Psoas muscle (tissue), 8 donors: ENCODE results near the gene METTL22. TPM values are rescaled to one million over a fixed set of nuclear protein-coding genes. Genes with fewer than 3 reads are reported as not detected.

Source experiments
- ATAC-seq, 4 donors: fragments of 200-7000 bp; cut with Tn5 transposase; one replicate each; pipeline ENCODE4 v1.9.1; 2020; ENCODE audit warnings: moderate library complexity in 3 of 4, mild to moderate bottlenecking in 2 of 4
- DNase-seq, 2 donors: peaks; one replicate each; pipeline ENCODE4 v3.0.0-alpha.2; 2020
- H3K27ac ChIP-seq: fragments of 200-600 bp; one replicate; pipeline ENCODE4 v1.8.0; 2022
- H3K27me3 ChIP-seq, 3 donors: fragments of 200-600 bp in 1 of 3; one replicate each; pipeline versions ENCODE4 v1.6.1 to v1.8.0; 2013 to 2022; ENCODE audit warnings: low read length in 2 of 3, mild to moderate bottlenecking in 2 of 3, moderate library complexity in 1 of 3; ENCODE audit not compliant: insufficient read depth in 3 of 3
- H3K36me3 ChIP-seq, 2 donors: fragments of 200-600 bp in 1 of 2; one replicate each; pipeline versions ENCODE4 v1.6.1 to v1.8.0; 2013 to 2022; ENCODE audit warnings: low read depth in 1 of 2, mild to moderate bottlenecking in 1 of 2, moderate library complexity in 1 of 2; ENCODE audit not compliant: insufficient read depth in 1 of 2
- H3K4me1 ChIP-seq: fragments of 200-600 bp; one replicate; pipeline ENCODE4 v1.8.0; 2022
- H3K4me3 ChIP-seq: fragments of 200-600 bp; one replicate; pipeline ENCODE4 v1.8.0; 2022; ENCODE audit warnings: mild to moderate bottlenecking
- H3K9me3 ChIP-seq: fragments of 200-600 bp; one replicate; pipeline ENCODE4 v1.8.0; 2022
- WGBS, 3 donors: extraction: QIAGEN DNeasy Blood & Tissue Kit; methylation state at CpG; one replicate each; pipeline versions ENCODE4 v1.1.6 to v1.1.7; 2013; 5-methylcytosine and 5-hydroxymethylcytosine counted together
- intact Hi-C, 2 donors: fragments of 100-400 bp; cut with DNase I; formaldehyde crosslinking; loops; one replicate each; pipeline versions ENCODE4 v1.11.0 to v1.14.2; 2022
- polyA plus RNA-seq, 3 donors: library from polyadenylated mRNA; stranded (reverse); fragments of 200-250 nt; gene quantifications; one replicate each; pipeline ENCODE4 v1.2.3, GENCODE V29; 2013
- total RNA-seq, 4 donors: library from RNA; stranded (reverse); fragmentation: NEBNext Ultra II Directional in 2 of 4; extraction: Animal tissue kit (Norgen Biotek cat#: 25700) in 2 of 4; gene quantifications; one replicate each; pipeline versions ENCODE4 v1.2.1 to v1.2.4, GENCODE V29; 2021 to 2023
- TF ChIP-seq, protein P1 (sequence below): fragments of 200-600 bp; IDR thresholded peaks from one replicate; pipeline ENCODE4 v1.8.0; 2022; ENCODE audit warnings: antibody characterized with exemption
- donor health status: healthy with polysubstance abuse.
- donor health status: DM: no; HTN: no; CAD: no; lungs with moderate emphysema.
- donor health status: Bipolar disorder and iron deficiency.
- donor health status: healthy.
- donor health status: DM: yes; HTN: yes; CAD: no.
- donor health status: DM: no; HTN: no; CAD: no.
- donor health status: DM: no; HTN: no; CAD: no.
- donor health status: DM: yes; HTN: yes; CAD: no.

METTL22 gene
- total and polyA plus RNA-seq, 7 donors = 46.7 to 85.9 (median 71.5) TPM

DNA sequence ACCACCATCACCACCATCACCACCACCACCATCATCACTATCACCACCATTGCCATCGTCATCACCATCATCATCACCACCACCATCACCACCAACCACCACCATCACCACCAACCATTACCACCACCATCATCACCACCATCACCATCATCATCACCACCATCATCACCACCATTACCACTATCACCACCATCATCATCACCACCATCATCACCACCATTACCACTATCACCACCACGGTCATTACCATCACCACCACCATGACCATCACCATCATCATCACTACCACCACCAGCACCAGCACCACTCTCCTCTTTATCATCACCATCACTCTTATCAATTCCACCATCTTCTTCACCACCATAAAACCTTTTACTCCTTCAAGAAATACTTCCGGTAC lies 30.0 kb upstream of the METTL22 start:
- Histone ChIP-seq H3K4me1 (no peaks in the 10 kb centered on the region), H3K4me3 (no peak overlapping the region), H3K27me3 (peaks cover 3 to 57% (median 23%) of the 10 kb centered on the region in 3 donors), H3K9me3 (peaks cover 5% of the 10 kb centered on the region), H3K27ac (no peak overlapping the region), H3K36me3 (no peaks in the 10 kb centered on the region)
- no peak for DNase-seq
- TF ChIP-seq, protein P1, sequence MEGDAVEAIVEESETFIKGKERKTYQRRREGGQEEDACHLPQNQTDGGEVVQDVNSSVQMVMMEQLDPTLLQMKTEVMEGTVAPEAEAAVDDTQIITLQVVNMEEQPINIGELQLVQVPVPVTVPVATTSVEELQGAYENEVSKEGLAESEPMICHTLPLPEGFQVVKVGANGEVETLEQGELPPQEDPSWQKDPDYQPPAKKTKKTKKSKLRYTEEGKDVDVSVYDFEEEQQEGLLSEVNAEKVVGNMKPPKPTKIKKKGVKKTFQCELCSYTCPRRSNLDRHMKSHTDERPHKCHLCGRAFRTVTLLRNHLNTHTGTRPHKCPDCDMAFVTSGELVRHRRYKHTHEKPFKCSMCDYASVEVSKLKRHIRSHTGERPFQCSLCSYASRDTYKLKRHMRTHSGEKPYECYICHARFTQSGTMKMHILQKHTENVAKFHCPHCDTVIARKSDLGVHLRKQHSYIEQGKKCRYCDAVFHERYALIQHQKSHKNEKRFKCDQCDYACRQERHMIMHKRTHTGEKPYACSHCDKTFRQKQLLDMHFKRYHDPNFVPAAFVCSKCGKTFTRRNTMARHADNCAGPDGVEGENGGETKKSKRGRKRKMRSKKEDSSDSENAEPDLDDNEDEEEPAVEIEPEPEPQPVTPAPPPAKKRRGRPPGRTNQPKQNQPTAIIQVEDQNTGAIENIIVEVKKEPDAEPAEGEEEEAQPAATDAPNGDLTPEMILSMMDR = no peak
- 92 to 100% (median 97%) methylated on average over 3 of the region's 3 CpGs for WGBS, 3 donors
- intact Hi-C loops = no loop called here
- no peak for ATAC-seq

DNA sequence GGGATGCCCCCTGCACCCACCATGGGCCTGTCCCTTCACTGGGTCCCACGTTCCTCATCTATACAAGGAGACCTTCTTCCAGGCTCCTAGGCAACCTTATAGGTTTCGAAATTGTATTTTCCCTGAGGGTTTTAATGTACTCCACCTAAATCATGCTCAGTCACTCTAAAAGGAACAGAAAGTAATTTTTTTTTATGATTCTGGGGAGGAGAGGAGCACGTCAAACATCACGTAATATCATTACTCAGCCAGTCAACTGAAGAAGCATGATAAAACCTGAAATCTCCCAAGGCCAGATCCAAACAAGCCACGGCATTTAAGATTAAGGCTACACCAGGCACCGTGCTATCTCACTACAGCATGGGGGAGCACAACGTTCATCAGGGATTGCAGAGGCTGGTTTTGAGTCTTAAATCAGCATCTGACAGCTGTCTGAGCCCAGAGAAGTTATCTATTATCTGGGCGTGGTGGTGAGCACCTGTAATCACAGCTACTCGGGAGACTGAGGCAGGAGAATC lies 27.3 kb upstream of the METTL22 start:
- Histone ChIP-seq H3K36me3 (no peaks in the 10 kb centered on the region), H3K27me3 (peaks cover 3 to 34% (median 13%) of the 10 kb centered on the region in 3 donors), H3K27ac (no peak overlapping the region), H3K4me1 (no peaks in the 10 kb centered on the region), H3K9me3 (peaks cover 6% of the 10 kb centered on the region), H3K4me3 (no peak overlapping the region)
- DNase-seq = no peak
- WGBS, 3 donors = 64 to 66% (median 65%) methylated on average over 9 of the region's 9 CpGs
- no peak for ATAC-seq
- TF ChIP-seq, protein P1 = no peak
- intact Hi-C loops = no loop called here

DNA sequence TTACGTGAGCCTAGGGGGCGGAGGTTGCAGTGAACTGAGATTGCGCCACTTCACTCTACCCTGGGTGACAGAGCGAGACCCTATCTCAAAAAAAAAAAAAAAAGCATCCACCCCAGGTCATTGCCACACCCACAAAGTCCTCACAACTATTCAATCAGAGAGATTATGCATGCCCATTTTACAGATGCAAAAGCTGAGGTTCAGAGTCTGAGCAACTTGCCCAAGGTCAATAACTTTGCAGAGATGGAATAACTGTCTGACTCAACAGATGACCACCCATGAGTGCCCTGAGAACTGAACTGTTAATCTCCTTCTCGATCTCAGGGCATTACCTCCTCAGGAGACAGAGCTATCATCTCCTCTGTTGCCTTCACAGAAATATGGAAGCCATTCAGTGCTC lies 25.7 kb upstream of the METTL22 start:
- WGBS, 3 donors = 88 to 89% (median 88%) methylated on average over 5 of the region's 5 CpGs
- H3K36me3 ChIP-seq = no peaks in the 10 kb centered on the region
- DNase-seq (no peak), ATAC-seq (no peak)
- no peaks in the 10 kb centered on the region for H3K4me1 ChIP-seq
- no peak overlapping the region for H3K4me3 ChIP-seq
- TF ChIP-seq, protein P1 = no peak
- H3K27ac ChIP-seq = no peak overlapping the region
- intact Hi-C loops = no loop called here
- peaks cover 0 to 19% (median 3%) of the 10 kb centered on the region in 3 donors for H3K27me3 ChIP-seq
- peaks cover 6% of the 10 kb centered on the region for H3K9me3 ChIP-seq

DNA sequence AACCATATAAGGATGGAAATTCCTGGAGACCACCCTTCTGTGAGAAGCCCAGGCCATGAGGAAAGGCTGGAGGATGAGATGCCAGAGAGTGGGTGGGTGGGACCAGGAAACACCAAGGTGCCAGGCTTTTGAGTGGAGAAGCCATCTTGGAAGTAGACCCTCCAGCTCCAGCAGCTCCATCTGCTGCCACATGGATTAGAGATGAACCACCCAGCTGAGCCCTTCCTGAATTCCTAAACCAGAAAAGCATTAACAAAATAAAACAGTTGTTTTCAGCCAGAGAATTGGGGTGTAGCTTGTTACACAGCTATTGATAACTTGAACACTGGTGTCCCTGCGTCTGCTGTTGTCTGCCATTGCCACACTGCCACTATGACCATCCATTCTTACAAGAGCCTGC lies 24.9 kb upstream of the METTL22 start:
- no peak overlapping the region for H3K4me3 ChIP-seq
- no peaks in the 10 kb centered on the region for H3K36me3 ChIP-seq
- ATAC-seq = no peak
- intact Hi-C loops = no loop called here
- TF ChIP-seq, protein P1 = no peak
- H3K27me3 ChIP-seq = peaks cover 0 to 16% (median 3%) of the 10 kb centered on the region in 3 donors
- WGBS, 3 donors = 79 to 100% (median 88%) methylated on average over 1 of the region's 1 CpG
- H3K27ac ChIP-seq = no peak overlapping the region
- peaks cover 6% of the 10 kb centered on the region for H3K9me3 ChIP-seq
- DNase-seq = no peak
- H3K4me1 ChIP-seq = no peaks in the 10 kb centered on the region
